BLaER1 (cell line): ENCODE results near the gene SCGB1A1.

ENCODE experiments used
- H3K27ac ChIP-seq: shearing (Covaris generic); formaldehyde crosslinking; 2 replicates; pipeline ENCODE4 v1.8.1; 2022
- H3K27me3 ChIP-seq: shearing (Covaris generic); formaldehyde crosslinking; 2 replicates; pipeline ENCODE4 v1.8.1; 2022
- H3K36me3 ChIP-seq: shearing (Covaris generic); formaldehyde crosslinking; 2 replicates; pipeline ENCODE4 v1.8.1; 2022
- H3K4me1 ChIP-seq: shearing (Covaris generic); formaldehyde crosslinking; 2 replicates; pipeline ENCODE4 v1.8.1; 2022
- H3K4me2 ChIP-seq: shearing (Covaris generic); formaldehyde crosslinking; 2 replicates; pipeline ENCODE4 v1.8.1; 2022
- H3K4me3 ChIP-seq: shearing (Covaris generic); formaldehyde crosslinking; 2 replicates; pipeline ENCODE4 v1.8.1; 2022
- H3K9ac ChIP-seq: shearing (Covaris generic); formaldehyde crosslinking; 2 replicates; pipeline ENCODE4 v1.8.1; 2022
- H3K9me3 ChIP-seq: shearing (Covaris generic); formaldehyde crosslinking; 2 replicates; pipeline ENCODE4 v1.8.1; 2022
- H4K20me1 ChIP-seq: shearing (Covaris generic); formaldehyde crosslinking; 2 replicates; pipeline ENCODE4 v1.8.1; 2022
- Cebpa-rat ChIP-seq: shearing (Covaris generic); IDR thresholded peaks from 2 replicates; pipeline ENCODE4 v1.8.1; 2022

Gene SCGB1A1

GRCh38 chr11:62472063-62472884 lies 53.4 kb downstream of the SCGB1A1 start:
- H3K27ac ChIP-seq = no peak overlapping the region
- H3K4me2 ChIP-seq = no peak overlapping the region
- H3K36me3 ChIP-seq = no peaks in the 10 kb centered on the region
- H3K9me3 ChIP-seq = no peaks in the 10 kb centered on the region
- no peak overlapping the region for H3K9ac ChIP-seq
- TF ChIP-seq Cebpa-rat = no peak
- no peaks in the 10 kb centered on the region for H3K27me3 ChIP-seq
- H3K4me1 ChIP-seq = no peaks in the 10 kb centered on the region
- H4K20me1 ChIP-seq = no peaks in the 10 kb centered on the region
- no peak overlapping the region for H3K4me3 ChIP-seq
